Stimulated activated naive CD8-positive, alpha-beta T cell treated with anti-CD3 and anti-CD28 coated beads, Interleukin-15, amount 100 ng/mL, for 72 hours (primary cell): Measurements from ENCODE around the gene IPO5.
A peak's percentile ranks its signal among the peaks of the same experiment; 100 is the strongest.
"Not testable (repeated sequence)": the region's sequence is repeated elsewhere in the genome, so short reads cannot be mapped to it uniquely, and the experiment has no call there.

Source experiments
- ATAC-seq: fragments of 150-1000 bp; cut with Tn5 transposase; 2 replicates; pipeline ENCODE4 v1.10.0; 2021; ENCODE audit warnings: mild to moderate bottlenecking, moderate library complexity
- DNase-seq, 2 donors: peaks; one replicate each; pipeline ENCODE4 v3.0.0; 2021 to 2022
- H3K27ac Mint-ChIP-seq, 2 donors: one replicate each; pipeline ENCODE4 v1.8.0; 2022; ENCODE audit warnings: mild to moderate bottlenecking in 2 of 2, mixed read lengths in 2 of 2, moderate library complexity in 2 of 2
- H3K27me3 Mint-ChIP-seq: one replicate; pipeline ENCODE4 v1.8.0; 2022; ENCODE audit warnings: mixed read lengths
- H3K4me1 Mint-ChIP-seq: one replicate; pipeline ENCODE4 v1.8.0; 2022; ENCODE audit warnings: mild to moderate bottlenecking, mixed read lengths
- H3K4me3 Mint-ChIP-seq, 2 donors: one replicate each; pipeline ENCODE4 v1.8.0; 2022; ENCODE audit warnings: mild to moderate bottlenecking in 2 of 2, mixed read lengths in 2 of 2, moderate library complexity in 1 of 2
- H3K9me3 Mint-ChIP-seq, 2 donors: one replicate each; pipeline ENCODE4 v1.8.0; 2022; ENCODE audit warnings: mixed read lengths in 2 of 2

Gene IPO5

GRCh38 chr13:97938706-97939475 lies 14.6 kb upstream of the IPO5 start:
- Mint-ChIP-seq H3K27me3 (peaks cover 33% of the 10 kb centered on the region), H3K4me3 (no peak overlapping the region), H3K4me1 (no peaks in the 10 kb centered on the region), H3K9me3 (no peaks in the 10 kb centered on the region), H3K27ac (no peak overlapping the region)
- ATAC-seq (no peak), DNase-seq (no peak)

GRCh38 chr13:97944396-97945029 lies 9.0 kb upstream of the IPO5 start:
- Mint-ChIP-seq H3K27me3 (no peaks in the 10 kb centered on the region), H3K4me1 (no peaks in the 10 kb centered on the region), H3K9me3 (no peaks in the 10 kb centered on the region), H3K4me3 (no peak overlapping the region), H3K27ac (no peak overlapping the region)
- ATAC-seq: no peak
- DNase-seq: no peak

GRCh38 chr13:97945342-97945741 lies 8.1 kb upstream of the IPO5 start:
- Mint-ChIP-seq H3K4me1 (no peaks in the 10 kb centered on the region), H3K27me3 (no peaks in the 10 kb centered on the region), H3K9me3 (peaks cover 0 to 4% of the 10 kb centered on the region in 2 donors), H3K4me3 (no peak overlapping the region), H3K27ac (no peak overlapping the region)
- ATAC-seq: no peak
- no peak for DNase-seq

GRCh38 chr13:97945792-97946419 lies 7.6 kb upstream of the IPO5 start:
- peaks cover 0 to 5% of the 10 kb centered on the region in 2 donors for H3K9me3 Mint-ChIP-seq
- ATAC-seq (peak; percentile 83), DNase-seq (peak in 1 of 2 donors; percentile 16)
- H3K4me3 Mint-ChIP-seq: no peak overlapping the region
- H3K4me1 Mint-ChIP-seq: no peaks in the 10 kb centered on the region
- no peaks in the 10 kb centered on the region for H3K27me3 Mint-ChIP-seq
- no peak overlapping the region for H3K27ac Mint-ChIP-seq

GRCh38 chr13:97946951-97947588 lies 6.4 kb upstream of the IPO5 start:
- H3K4me1 Mint-ChIP-seq: no peaks in the 10 kb centered on the region
- no peaks in the 10 kb centered on the region for H3K27me3 Mint-ChIP-seq
- no peak for ATAC-seq

GRCh38 chr13:97948041-97948440 lies 5.4 kb upstream of the IPO5 start:
- peaks cover 0 to 5% of the 10 kb centered on the region in 2 donors for H3K9me3 Mint-ChIP-seq
- H3K27ac Mint-ChIP-seq: no peak overlapping the region
- H3K27me3 Mint-ChIP-seq: no peaks in the 10 kb centered on the region
- ATAC-seq: no peak
- H3K4me3 Mint-ChIP-seq: no peak overlapping the region
- no peak for DNase-seq
- H3K4me1 Mint-ChIP-seq: no peaks in the 10 kb centered on the region

More at GRCh38 chr13:97946951-97947588, 6.4 kb upstream of the IPO5 start:
- Mint-ChIP-seq H3K4me3 (no peak overlapping the region), H3K27ac (peak overlapping the region in 1 of 2 donors; percentile 19), H3K9me3 (peaks cover 0 to 5% of the 10 kb centered on the region in 2 donors)
- no peak for DNase-seq

- not testable (repeated sequence) for H3K27ac Mint-ChIP-seq, DNase-seq, H3K4me3 Mint-ChIP-seq, H3K27me3 Mint-ChIP-seq, H3K4me1 Mint-ChIP-seq, ATAC-seq, H3K9me3 Mint-ChIP-seq
Observed at GRCh38 chr13:97949316-97949715, 4.2 kb upstream of the IPO5 start.

- Mint-ChIP-seq H3K4me1 (no peaks in the 10 kb centered on the region), H3K4me3 (no peak overlapping the region), H3K27me3 (no peaks in the 10 kb centered on the region), H3K9me3 (peaks cover 0 to 5% of the 10 kb centered on the region in 2 donors), H3K27ac (no peak overlapping the region)
- no peak for DNase-seq
- ATAC-seq: no peak
Observed at GRCh38 chr13:97951376-97951775, 2.1 kb upstream of the IPO5 start.

- H3K27me3 Mint-ChIP-seq, H3K4me3 Mint-ChIP-seq, H3K27ac Mint-ChIP-seq, H3K4me1 Mint-ChIP-seq, ATAC-seq, DNase-seq, H3K9me3 Mint-ChIP-seq: not testable (repeated sequence)
Observed at GRCh38 chr13:97952831-97953230, 644 bp upstream of the IPO5 start.

- no peak overlapping the region for H3K27ac Mint-ChIP-seq
- ATAC-seq: no peak
- DNase-seq: no peak
- no peaks in the 10 kb centered on the region for H3K9me3 Mint-ChIP-seq
- no peaks in the 10 kb centered on the region for H3K4me1 Mint-ChIP-seq
- no peak overlapping the region for H3K4me3 Mint-ChIP-seq
- H3K27me3 Mint-ChIP-seq: no peaks in the 10 kb centered on the region
Observed at GRCh38 chr13:97961340-97961739, 7.9 kb downstream of the IPO5 start.

GRCh38 chr13:97962887-97963286 lies 9.4 kb downstream of the IPO5 start:
- no peak for ATAC-seq
- H3K9me3 Mint-ChIP-seq: no peaks in the 10 kb centered on the region

GRCh38 chr13:97967226-97967625 lies 13.8 kb downstream of the IPO5 start:
- Mint-ChIP-seq H3K4me1 (no peaks in the 10 kb centered on the region), H3K27me3 (no peaks in the 10 kb centered on the region), H3K27ac (peak overlapping the region in 1 of 2 donors; percentile 72), H3K4me3 (no peak overlapping the region), H3K9me3 (no peaks in the 10 kb centered on the region)
- ATAC-seq: no peak
- DNase-seq: no peak

More at GRCh38 chr13:97962887-97963286, 9.4 kb downstream of the IPO5 start:
- H3K27me3 Mint-ChIP-seq: no peaks in the 10 kb centered on the region
- H3K4me3 Mint-ChIP-seq: no peak overlapping the region
- no peak for DNase-seq
- no peak overlapping the region for H3K27ac Mint-ChIP-seq
- H3K4me1 Mint-ChIP-seq: no peaks in the 10 kb centered on the region

- no peaks in the 10 kb centered on the region for H3K27me3 Mint-ChIP-seq
- no peaks in the 10 kb centered on the region for H3K4me1 Mint-ChIP-seq
- no peak for DNase-seq
- H3K9me3 Mint-ChIP-seq: no peaks in the 10 kb centered on the region
- ATAC-seq: no peak
- H3K27ac Mint-ChIP-seq: no peak overlapping the region
- H3K4me3 Mint-ChIP-seq: no peak overlapping the region
Observed at GRCh38 chr13:97967948-97968347, 14.5 kb downstream of the IPO5 start.

GRCh38 chr13:97971519-97971918 lies 18.0 kb downstream of the IPO5 start:
- Mint-ChIP-seq H3K9me3 (no peaks in the 10 kb centered on the region), H3K4me1 (no peaks in the 10 kb centered on the region), H3K27ac (no peak overlapping the region), H3K27me3 (no peaks in the 10 kb centered on the region), H3K4me3 (no peak overlapping the region)
- DNase-seq (no peak), ATAC-seq (no peak)

- no peak overlapping the region for H3K4me3 Mint-ChIP-seq
- H3K9me3 Mint-ChIP-seq: no peaks in the 10 kb centered on the region
- no peaks in the 10 kb centered on the region for H3K27me3 Mint-ChIP-seq
- peaks cover 10% of the 10 kb centered on the region for H3K4me1 Mint-ChIP-seq
- H3K27ac Mint-ChIP-seq: no peak overlapping the region
- no peak for DNase-seq
- ATAC-seq: no peak
Observed at GRCh38 chr13:97974773-97975172, 21.3 kb downstream of the IPO5 start.
